ENCODE measurements around the gene RANGAP1.
"Not testable (repeated sequence)": the region's sequence is repeated elsewhere in the genome, so short reads cannot be mapped to it uniquely, and the experiment has no call there.

RANGAP1 gene

GRCh38 chr22:41301085-41302020 is 15.4 kb upstream of the RANGAP1 start, which contains the start of gene ZC3H7B:
Gene ZC3H7B (plus strand): TSS chr22:41301525. CDS start chr22:41320661, 19,136 bp downstream.
- peak; percentile 64 to 77 (median 69) for DNase-seq (ENCODE audit: low read depth in 2 of 3, low spot score in 1 of 3)

DNA sequence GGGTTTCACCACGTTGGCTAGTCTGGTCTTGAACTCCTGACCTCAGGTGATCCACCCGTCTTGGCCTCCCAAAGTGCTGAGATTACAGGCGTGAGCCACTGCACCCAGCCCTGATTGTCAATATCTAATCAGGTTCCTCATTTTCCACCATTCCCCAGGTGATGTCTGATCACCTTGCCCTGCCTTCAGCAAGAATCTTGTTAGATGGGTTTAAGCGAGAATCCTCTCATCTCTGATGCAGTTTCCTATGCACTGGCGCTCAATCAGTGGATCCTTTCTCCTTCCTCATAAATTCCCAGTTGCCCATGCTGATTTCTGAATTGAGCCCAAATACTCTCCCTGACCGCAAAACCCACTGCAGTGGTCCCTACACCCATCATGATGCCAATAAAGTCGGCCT is 14.7 kb upstream of the RANGAP1 start:
- no peak for DNase-seq (ENCODE audit: low read depth in 2 of 3, low spot score in 1 of 3)

DNA sequence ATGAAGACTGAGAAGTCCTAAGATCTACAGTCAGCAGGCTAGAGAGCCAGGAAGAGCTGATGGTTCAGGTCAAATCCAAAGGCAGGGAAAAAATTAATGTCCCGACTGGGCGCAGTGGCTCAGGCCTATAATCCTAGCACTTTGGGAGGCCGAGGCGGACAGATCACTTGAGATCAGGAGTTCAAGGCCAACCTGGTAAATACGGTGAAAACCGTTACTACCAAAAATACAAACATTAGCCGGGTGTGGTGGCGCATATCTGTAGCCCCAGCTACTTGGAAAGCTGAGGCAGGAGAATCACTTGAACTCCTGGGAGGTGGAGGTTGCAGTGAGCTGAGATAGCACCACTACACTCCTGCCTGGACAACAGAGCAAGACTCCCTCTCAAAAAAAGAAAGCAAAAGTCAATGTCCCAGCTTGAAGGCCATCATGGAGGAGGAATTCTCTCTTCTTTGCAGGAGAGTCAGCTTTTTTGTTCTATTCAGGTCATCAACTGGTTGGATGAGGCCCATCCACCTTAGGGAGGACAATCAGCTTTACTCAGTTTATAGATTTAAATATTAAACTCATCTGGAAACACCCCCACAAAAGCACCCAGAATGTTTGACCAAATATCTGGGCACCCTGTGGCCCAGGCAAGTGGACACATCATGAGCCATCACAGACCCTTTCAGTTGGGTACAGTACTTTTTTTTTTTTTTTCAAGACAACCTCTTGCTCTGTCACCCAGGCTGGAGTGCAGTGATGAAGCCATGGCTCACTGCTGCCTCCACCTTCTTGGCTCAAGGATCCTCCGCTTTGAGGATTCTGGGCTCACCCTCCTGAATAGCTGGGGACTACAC is 11.1 kb upstream of the RANGAP1 start:
- DNase-seq (ENCODE audit: low read depth in 2 of 3, low spot score in 1 of 3), result no peak

- not testable (repeated sequence) for DNase-seq (ENCODE audit: low read depth in 2 of 3, low spot score in 1 of 3)
These were observed 8.8 kb upstream of the RANGAP1 start for GRCh38 chr22:41294816-41295215.

DNA sequence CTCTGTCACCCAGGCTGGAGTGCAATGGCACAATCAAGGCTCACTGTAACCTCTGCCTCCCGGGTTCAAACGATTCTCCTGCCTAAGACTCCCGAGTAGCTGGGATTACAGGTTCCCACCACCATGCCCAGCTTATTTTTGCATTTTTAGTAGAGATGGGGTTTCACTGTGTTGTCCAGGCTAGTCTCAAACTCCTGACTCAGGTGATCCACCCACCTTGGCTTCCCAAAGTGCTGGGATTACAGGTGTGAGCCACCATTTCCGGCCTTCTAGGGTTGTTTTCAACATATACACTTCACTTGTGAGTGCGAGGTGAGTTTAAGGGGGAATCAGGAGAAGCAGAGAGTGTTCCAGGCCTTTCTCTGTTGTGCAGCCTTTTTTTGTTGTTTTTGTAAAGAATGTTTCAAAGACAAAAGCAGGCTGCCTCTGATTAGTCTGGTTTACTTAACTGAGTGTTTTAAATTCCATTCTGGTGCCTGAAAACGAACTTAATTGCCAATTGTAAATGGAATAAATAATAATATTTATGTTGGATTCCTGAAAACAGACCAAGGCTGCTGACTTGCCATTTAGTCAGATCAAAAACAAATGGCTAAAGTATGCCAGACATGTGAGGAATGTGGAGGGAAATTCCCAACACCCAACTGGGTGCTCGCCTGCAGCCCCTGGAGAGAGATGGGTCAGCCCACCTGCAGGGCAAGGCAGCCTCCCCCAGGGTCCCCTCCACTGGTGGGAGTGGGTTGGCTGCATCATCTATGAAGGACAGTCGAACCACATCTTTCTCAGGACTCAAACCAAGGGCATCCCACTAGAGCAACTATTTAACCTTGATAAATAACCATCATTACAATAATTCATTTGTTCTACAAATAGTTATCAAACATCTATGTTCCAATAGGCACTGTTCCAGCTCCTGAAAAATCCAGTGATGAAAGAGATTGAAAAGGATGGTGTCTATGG is 4.6 kb upstream of the RANGAP1 start:
- DNase-seq (ENCODE audit: low read depth in 2 of 3, low spot score in 1 of 3), result no peak

GRCh38 chr22:41289671-41290070 is 3.7 kb upstream of the RANGAP1 start:
- no peak for DNase-seq (ENCODE audit: low read depth in 2 of 3, low spot score in 1 of 3)

DNA sequence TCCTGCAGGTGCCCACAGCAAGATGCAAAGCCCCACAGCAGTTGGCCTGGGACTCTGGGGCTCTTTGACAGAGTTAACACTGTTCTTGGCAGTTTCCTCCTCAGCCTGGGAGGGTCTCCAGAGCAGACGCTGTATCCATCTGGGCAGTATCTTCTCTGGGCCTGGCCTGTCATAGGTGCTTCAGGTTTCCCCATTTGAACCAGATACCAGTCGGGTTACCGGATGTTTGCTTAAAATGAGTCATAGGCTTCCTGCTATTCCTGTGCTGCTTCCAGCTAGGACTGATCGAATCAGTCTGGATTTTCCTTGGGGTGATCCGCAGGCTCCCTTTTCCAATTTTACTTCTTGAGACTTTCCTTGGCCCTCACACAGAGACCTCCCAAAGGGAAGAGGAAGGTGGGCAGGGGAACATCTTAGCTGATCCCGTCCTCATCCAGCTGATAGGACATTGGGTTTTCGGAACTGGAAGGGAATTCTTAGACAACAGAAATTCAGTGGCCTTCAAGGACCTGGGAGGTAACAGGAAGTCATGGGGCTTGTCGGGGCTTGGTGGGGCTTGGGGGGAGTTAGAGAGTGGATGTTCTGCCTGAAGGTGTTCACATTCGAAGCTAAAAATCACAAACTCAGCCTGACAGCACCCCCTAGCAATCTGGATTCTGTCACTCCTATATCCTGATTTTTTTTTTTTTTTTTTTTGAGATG is 2.4 kb upstream of the RANGAP1 start:
- no peak for DNase-seq (ENCODE audit: low read depth in 2 of 3, low spot score in 1 of 3)

DNA sequence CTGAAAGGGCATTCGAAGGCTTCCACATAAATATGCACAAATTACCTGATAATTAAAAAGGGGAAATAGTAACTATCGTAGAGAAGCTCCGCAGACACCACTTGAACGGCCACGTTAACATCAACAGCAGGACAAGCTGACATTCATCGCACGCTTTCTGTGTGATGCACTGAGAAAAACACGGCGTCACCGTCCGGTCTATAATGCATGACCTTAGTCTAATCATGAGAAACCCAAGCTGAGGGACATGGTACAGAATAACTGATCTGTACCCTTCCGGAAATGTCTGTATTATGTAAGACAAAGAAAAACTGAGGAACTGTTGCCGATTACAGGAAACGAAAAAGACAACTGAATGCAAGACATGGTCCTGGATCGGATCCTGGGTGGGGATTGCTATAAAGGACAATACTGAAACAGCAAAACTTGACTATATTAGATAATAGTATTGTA is 678 bp upstream of the RANGAP1 start:
- peak in 2 of 3 donors; percentile 28 to 30 for DNase-seq (ENCODE audit: low read depth in 2 of 3, low spot score in 1 of 3)

- peak; percentile 79 to 91 (median 88) for DNase-seq (ENCODE audit: low read depth in 2 of 3, low spot score in 1 of 3)
These were observed 557 bp downstream of the RANGAP1 start for GRCh38 chr22:41285441-41285819.

GRCh38 chr22:41284465-41284864 is 1.5 kb downstream of the RANGAP1 start:
- DNase-seq (ENCODE audit: low read depth in 2 of 3, low spot score in 1 of 3), result no peak

GRCh38 chr22:41280854-41281253 is 5.1 kb downstream of the RANGAP1 start:
- DNase-seq (ENCODE audit: low read depth in 2 of 3, low spot score in 1 of 3), result no peak

DNA sequence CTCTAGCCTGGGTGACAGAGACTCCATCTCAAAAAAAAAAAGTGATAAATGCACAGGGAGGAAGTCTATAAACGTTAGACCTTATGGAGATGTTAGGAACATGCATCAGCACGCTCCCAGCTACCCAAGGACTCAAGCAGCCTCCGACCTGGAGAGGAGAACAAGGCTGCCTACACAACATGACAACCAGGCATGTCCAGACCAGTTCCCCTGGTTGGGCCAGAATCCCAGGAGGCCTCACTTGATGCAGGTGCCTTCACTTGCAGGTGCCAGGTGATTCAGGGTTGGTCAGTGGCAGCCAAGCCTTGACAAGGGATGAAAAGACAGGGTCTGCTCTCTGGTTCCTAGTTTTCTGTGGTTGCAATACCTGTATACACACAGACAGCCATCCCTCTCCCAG is 5.9 kb downstream of the RANGAP1 start:
- DNase-seq (ENCODE audit: low read depth in 2 of 3, low spot score in 1 of 3), result no peak

GRCh38 chr22:41274856-41275255 is 11.1 kb downstream of the RANGAP1 start:
- DNase-seq (ENCODE audit: low read depth in 2 of 3, low spot score in 1 of 3), result no peak

DNA sequence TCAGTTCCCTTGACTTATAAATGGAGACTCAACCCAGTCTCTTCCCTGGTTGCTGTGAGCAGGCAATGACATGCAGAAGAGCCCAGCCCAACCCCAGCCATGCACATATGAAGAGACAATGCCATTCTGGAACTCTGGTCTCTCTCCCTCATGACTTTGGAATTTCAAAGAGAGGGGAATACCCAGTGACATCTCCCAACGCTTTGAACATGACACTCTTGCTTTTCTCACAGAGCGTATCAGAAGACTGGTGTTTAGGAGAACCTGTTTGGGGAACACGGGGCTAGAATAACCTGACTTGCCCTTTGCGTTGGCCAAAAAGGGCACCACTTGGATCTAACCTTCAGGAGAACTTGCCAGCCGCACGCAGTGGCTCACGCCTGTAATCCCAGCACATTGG is 12.9 kb downstream of the RANGAP1 start:
- no peak for DNase-seq (ENCODE audit: low read depth in 2 of 3, low spot score in 1 of 3)

GRCh38 chr22:41271787-41272186 is 14.2 kb downstream of the RANGAP1 start:
- no peak for DNase-seq (ENCODE audit: low read depth in 2 of 3, low spot score in 1 of 3)

DNA sequence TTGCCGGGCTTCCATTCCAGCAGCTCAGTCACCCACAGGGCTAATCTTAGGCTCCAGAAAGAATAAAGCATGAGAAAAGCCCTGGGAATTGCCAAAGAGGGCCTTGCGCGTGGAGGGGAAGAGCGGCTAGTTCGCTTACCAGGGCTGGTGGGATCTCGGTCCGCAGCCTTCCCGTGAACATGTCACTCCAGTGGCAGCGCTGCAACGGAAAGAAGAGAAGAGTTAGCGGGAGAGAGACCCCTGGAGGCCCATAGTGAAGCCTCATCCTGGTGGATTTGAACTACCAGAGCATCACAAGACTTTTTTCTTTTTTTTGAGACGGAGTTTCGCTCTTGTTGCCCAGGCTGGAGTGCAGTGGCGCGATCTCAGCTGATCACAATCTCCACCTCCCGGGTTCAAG is 18.0 kb downstream of the RANGAP1 start:
- no peak for DNase-seq (ENCODE audit: low read depth in 2 of 3, low spot score in 1 of 3)

- DNase-seq (ENCODE audit: low read depth in 2 of 3, low spot score in 1 of 3), result no peak
These were observed 21.5 kb downstream of the RANGAP1 start for GRCh38 chr22:41264408-41264941.

DNA sequence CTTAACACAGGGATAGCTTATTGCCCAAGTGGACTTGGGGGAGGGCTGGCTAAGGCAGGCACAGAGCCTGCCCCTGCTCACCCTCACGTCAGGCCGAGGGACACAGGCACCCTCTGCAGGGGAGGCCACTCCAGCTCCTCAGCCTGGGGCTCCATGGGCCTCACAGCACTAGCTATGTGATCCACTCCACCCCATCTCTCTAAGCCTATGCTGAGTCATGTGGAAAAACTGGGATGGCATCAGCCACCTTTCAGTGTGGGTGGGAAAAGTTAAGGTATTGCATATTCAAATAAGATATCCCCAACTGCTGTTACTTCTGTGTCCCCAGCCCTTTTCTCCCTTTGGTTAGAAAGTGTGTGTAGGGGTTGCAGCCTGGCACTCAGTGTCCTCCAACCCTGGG is 22.3 kb downstream of the RANGAP1 start:
- no peak for DNase-seq (ENCODE audit: low read depth in 2 of 3, low spot score in 1 of 3)

GRCh38 chr22:41262250-41262765 is 23.7 kb downstream of the RANGAP1 start:
- DNase-seq (ENCODE audit: low read depth in 2 of 3, low spot score in 1 of 3), result no peak

Measured in stimulated activated CD4-positive, alpha-beta T cell treated with anti-CD3 and anti-CD28 coated beads, Interleukin-12 subunit alpha, Interleukin-12 subunit beta, amount 100 ng/mL, for 48 hours (primary cell).